ENCODE measurements around the gene MTHFSD.

Gene MTHFSD

DNA sequence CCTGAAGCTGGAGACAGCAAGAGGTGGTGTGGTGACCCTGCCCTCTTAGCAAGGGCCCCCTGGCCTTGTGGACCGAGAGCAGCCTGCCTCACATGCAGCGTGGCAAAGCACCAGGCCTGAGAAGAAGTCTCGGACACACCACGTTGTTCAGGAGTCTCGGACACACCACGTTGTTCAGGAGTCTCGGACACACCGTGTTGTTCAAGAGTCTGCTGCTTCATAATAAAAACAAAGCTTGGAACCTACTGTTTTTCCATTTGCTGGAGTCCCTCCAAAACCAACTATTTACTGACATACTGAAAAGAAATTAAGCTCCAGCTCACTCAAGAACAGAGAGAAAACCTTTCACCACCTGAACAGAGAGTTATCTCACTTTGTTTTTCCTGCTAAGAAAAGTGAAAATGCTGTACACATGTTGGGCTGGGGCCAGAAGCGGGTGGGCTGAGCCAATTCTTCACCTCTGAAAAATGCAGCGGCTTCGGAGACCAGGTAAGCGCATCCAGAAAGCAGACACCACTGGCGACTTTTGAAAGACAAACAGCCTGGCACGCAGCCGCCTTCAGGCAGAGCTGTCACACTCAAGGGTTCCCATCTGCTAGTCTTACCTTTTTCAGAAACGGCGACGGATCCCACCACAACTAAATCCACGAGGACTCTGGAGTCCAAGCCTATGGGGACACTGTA, 8.9 kb downstream of the MTHFSD start:
- no peak for DNase-seq

DNA sequence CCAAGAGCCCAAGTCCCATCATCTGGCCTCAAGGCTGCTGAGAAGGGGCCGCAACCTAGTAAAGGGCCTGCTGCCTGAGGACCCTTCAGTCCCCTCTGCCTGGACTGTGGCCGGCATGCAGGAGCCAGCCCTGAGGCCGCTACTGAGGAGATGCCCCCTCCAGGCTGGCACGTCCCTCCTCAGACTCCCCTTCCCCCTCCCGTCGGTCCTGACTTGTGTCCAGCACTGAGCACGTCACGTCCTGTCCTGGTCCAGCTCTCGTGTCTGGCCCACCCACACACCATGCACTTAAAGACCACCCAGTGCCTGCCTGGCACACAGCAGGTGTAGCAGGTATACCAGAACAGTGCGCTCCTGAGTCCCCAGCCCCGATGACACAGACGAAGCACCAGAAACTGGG, 9.6 kb downstream of the MTHFSD start:
- DNase-seq, result no peak

DNA sequence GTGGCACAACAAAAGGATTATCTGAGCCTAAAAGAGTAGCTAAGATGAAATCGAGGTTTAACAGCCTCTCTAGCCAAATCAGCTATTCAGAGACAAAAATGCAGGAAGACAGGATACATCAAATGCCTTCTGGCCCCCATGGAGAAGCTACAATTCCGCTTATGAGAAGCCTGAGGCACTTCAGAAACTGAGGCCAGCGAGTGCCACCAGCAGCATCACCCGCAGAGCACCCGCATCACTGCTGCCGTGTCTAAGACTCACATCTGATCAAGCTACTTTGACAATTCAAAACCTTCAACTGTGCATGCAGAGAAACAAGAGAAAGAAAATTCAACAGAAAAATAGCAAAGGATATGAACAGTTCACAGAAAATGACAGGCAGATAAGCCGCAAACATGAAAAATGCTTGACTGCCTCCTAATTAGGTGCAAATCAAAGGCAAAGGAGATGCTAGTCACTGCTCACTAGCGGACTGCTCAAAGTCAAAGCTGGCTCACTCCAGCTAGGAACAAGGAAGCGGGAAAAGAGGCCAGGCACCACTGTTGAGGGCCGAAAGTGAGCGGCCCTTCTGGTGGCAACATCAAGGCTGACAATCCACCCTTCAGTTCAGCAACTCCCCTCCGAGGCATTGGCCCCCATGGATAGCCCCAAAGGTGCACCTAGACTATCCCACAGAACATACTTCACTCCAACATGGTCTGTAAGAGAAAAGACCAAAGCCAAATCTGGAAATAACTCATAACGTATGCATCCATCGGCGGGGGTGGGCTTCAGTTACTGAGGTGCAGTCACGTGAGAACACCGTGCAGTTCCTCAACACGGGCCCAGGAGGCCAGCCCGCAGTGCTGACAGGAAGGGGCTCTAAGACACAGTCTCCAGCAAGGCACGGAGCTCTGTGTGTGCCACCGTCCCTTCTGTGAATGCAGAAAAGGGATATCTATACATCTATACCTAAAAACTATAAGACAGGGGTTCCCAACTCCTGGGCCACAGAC, 12.0 kb downstream of the MTHFSD start:
- DNase-seq, result no peak

DNA sequence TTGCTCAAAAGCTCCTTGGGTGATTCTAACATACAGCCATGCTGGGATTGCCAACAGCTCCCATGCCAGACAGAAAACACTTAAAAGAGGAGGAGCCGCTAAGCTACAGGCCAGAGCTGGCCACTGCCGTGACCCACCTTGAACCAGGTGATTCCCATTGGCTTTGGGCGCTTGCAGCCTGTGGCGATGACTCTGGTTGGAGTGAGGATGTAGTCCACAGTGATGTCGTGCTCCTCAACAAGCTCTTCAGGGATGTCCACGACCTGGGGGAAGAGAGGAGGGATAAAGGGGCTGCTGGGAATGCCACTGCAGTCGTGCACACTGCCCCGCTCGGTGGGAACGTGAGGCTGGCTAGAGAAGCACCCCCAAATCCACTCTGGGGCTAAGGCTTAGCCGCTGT, 13.5 kb downstream of the MTHFSD start:
- DNase-seq, result no peak

DNA sequence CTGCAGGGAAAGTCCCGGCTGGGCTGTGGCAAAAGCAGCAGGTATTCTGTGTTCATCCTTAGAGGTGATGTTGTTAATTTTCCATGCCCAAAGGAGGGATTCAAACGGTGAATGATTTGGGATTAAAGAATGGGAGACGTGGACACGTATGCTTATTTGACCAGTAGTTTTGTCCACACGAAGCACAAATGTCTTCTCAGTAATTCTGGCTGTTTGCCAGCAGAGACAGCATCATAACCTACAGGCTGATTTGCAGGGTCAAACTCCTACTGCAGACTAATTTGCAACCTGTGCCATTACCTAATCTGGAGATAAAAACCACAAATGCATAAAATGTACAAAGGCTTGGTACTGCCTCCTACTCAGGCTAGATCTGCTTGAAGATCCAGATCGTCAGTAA, 14.1 kb downstream of the MTHFSD start:
- DNase-seq, result no peak

DNA sequence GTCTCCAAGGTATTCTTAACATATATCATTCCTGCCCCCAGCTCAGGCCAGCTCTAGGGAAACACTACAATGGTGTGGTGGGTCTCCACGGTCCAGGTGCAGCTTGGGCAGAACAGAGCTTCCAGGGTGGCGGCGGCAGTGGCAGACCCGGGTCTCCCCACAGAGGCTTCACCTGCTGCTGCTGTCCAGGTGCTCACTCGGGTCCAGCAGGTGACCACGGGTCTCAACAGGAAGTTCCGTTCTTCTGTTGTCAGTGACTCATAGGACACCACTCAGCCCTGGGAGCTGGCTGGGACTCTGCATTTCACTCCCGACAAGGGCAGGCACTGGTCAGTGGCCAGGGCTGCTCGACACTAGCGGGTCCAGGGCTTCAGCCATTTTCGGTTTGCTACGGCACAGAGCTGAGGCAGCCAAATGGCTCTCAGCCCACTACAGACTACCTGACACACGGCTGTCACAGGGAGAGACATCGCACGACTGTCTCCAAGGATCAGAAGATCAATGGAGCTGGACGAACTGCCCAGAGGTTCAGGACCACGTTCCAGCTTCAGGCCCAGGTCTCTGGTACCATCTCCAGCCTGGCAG, 16.7 kb downstream of the MTHFSD start:
- no peak for DNase-seq

DNA sequence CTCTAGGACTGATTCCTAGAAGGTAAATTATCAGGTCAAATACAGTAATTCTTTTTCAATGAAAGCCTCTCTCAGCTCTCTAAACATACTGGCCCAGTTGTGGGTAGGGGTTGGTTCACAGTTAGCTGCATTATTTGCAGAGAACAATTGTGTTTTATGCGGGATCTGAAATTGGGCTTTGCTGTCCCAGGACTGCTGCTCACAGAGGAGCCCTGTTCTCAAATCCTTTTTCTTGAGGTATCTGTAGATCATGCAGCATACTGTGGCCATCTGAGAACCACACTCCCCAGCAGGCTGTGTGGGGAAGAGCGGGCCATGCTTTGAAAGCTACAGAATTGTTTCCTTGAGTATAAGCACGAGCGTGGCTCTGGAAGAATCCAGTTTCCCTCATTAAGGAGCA, 17.5 kb downstream of the MTHFSD start:
- DNase-seq, result no peak

DNA sequence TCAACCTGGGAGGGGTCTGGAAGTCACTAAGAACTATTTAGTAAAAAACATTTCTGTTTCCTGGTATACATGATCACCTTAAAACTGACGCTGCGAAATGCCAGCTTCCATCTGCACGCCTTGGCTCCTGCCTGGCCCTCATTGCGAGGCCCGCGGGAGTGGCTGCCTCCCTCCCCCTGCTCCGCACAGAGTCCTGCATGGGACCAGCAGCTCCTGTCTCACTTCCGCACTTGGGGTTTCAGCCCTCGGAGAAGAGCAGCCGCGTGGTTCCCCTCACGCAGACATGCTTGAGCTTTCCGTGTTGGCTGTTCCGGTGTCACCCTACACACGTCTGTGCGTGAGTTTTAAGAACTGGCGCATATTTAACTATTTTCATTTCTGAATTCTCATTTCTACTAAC, 18.4 kb downstream of the MTHFSD start:
- no peak for DNase-seq

DNA sequence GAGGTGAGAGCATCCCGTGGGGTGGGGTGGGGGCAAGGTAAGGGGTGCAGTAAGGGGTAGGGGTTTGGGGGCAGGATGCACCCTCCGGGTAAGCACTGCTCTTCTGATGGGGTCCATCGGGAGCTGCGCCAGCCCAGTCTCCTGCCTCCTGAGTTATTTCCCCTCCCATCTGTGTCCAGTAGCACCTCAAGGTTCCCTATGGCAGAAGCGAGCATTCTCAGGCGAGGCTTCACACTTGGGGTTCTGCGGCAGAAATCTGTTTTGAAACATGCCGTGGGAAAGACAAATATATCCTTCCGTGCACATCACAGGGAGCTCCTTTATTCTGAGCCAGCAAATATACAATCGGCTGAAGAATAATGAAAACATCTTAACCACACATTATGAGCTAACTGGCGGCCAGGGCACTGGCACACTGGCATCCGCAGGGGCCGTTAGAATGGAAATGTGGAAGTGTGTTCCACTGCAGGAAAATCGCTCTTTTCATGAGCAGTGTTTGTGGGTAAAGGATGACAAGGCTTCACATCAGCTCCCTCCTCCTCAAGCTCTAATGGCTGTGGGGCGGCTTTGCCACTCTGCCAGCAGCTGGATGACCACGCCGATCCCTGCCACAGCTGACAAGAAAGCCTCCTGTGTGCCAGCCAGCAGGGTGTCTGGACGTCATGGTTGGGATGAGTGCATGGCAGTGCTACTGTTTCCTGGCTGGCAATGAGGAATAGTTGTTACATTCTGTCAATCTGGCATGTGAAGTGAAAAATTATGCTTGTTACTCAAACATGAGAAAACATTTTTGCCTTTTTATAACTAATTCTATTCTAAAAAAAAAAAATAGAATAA, 20.0 kb downstream of the MTHFSD start:
- DNase-seq, result no peak

DNA sequence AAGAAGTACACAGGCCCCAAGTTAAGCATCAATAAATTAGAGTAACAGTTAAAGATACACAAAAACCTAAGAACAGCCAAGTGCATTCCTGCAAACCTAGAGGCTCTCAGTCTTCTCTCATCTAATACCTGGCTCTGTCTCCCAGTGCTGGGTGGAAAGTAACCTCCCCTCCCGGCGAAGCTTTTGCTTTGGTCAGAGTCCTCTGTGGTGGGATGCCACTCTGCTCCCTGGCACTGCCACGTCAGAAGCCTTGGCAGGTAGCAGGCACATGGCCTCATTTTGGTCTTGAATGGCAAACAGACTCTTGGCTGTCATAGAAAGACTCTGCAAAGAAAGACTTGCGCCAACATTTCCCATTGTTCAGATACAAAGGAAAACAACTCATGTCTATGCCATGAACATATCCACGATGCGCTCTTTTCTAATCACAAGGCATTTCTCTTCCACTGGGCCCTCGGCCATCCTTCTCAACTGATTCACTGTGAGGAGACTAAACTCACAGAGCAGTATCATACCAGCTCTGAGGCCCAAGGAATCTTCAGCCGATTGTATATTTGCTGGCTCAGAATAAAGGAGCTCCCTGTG, 21.2 kb downstream of the MTHFSD start:
- no peak for DNase-seq

DNA sequence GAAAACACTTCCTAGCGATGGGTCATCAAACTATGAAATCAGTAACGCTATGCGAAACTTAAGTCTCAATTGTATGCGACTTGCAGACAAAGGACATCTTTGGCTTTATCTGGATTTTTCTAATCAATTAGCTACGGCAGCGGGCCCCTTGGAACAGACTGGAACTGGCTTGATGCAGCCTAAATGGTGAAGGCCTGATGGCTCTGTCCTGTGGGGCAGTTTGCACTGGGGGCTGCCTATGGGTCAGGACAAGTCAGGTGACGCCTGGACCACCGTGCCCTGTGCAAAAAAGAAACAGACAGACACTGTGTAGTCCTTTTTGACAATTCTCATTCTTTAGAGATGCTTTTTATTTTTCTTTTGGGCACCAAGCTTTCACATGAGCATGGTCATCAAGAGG, 22.0 kb downstream of the MTHFSD start:
- no peak for DNase-seq

DNA sequence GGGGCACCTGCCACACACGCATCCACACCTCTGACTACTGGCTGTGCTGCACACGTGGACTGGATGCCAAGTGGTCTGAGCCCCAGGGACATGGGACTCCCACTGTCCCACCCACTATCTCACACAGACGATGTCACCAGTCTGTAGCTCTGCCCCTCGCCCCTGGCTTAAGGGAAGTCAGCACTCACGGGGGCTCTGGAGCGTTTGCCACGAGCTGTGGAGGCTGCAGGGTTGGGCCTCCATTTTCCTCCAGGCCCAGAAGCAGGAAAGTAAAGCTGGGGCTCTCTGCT, 22.6 kb downstream of the MTHFSD start:
- no peak for DNase-seq

DNA sequence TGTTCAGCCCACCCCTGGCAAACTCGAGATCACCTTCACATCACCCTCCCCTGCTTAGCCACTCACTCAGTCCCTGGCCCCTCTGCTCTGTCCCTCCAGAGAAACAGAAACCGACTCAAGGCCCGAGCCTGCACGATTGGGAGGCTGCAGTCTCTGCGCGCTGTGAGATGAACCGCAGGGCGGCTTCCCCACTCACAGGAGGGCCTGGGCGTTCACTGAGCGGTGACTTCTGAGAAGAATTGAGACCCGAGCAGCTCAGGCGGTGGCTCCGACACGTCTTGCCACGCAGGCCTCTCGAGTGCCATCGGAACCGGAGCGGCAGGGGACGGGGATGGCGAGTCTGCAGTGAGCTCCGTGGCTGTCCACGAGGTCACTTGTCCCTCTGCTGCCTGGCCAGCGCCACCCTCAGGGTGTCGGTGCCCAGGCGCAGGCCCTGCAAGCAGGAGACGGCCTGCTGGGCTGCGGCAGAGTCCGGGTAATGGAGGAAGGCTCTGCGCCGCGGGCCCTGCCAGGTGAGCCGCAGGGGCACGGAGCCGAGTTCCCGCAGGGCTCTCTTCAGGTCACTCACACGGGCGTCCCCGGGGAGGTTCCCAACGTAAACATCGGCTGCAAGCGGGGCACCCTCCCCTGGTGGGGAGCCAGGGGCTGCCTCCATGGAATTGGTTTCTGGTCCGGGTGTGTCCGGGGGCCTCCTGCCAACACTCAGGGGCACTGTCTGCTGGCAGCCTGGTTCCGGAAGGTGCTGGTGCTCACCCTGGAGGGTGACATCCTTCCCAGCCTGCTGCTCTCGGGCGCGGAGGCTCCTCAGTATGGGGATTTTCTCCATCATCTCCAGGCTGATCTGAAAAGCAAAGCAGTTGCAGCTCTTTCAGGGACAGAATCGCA, 23.2 kb downstream of the MTHFSD start:
- DNase-seq, result no peak

DNA sequence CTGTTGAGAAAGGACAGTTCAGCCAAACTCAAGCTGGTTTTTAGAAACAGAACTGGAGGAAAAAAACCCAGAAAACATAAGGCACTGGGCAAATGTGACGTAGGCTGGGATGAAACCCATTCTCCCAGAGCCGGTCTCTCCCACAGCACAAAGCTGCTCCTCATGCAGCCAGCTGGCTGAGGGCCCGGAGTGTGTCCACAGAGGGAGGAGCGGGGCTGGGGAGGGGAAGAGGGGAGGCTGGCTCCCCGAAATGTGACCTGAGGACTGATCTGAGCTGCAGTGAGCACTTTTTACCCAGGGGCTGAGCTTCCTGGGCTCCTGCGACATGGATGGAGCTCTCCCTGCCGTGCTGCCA, 23.9 kb downstream of the MTHFSD start:
- DNase-seq, result no peak

DNA sequence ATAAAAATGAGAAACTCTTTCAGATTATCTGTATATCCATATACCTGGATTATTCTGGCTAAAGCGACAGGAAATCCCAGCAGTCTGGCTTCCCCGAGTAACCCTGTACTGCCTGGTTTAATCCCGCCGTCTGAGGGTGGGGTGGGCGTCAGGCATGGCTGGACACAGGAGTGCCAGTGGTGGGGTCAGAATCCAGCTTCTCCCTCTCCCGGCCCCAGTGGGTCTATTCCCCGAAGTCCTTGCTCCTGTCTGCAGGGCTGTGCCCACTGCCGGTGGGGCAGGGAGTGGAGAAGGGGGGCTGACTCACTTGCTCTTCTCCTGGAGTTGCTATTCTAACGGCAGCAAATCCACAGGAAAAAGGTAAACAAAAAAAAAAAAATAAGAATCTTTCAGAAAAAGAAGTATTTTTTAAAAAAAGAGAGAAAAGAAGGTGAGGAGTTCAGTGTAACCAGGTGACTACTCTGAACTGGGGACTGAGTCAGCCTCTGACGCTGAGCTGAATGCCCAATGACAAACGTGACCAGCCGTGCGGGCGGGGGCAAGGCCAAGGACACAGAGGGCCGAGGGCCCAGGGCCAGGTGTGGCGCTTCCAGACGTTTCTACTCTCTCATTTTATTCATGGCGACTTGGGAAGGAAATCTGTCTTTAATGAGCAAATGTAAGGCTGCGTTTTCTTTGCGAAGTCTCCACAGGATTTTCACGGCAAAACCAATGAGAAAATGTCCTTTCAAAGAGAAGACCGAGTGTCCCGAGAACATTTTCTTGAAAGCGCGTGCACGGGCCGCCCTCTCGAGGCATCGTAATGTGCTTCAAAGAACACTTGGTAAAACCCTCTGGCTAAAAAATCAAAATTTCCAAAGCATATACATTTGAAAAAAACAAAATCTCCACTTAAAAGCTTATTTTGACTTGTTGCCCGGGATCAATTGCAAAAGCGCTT, 24.5 kb downstream of the MTHFSD start:
- DNase-seq, result no peak

DNA sequence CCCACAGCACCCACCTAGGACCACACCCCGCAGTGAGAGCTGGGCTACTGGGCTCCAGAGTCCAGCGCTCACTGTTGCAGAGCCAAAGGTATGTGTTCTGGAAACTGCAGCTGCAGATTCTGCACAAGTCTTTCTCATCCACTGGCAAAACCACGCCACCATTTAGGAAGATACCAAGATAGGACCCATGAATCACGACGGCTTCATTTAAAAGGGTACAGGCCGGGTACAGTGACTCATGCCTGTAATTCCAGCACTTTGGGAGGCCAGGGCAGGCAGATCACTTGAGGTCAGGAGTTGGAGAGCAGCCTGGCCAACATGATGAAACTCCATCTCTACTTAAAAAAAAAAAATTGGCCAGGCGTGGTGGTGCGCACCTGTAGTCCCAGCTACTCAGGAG, 25.9 kb downstream of the MTHFSD start:
- no peak for DNase-seq

DNA sequence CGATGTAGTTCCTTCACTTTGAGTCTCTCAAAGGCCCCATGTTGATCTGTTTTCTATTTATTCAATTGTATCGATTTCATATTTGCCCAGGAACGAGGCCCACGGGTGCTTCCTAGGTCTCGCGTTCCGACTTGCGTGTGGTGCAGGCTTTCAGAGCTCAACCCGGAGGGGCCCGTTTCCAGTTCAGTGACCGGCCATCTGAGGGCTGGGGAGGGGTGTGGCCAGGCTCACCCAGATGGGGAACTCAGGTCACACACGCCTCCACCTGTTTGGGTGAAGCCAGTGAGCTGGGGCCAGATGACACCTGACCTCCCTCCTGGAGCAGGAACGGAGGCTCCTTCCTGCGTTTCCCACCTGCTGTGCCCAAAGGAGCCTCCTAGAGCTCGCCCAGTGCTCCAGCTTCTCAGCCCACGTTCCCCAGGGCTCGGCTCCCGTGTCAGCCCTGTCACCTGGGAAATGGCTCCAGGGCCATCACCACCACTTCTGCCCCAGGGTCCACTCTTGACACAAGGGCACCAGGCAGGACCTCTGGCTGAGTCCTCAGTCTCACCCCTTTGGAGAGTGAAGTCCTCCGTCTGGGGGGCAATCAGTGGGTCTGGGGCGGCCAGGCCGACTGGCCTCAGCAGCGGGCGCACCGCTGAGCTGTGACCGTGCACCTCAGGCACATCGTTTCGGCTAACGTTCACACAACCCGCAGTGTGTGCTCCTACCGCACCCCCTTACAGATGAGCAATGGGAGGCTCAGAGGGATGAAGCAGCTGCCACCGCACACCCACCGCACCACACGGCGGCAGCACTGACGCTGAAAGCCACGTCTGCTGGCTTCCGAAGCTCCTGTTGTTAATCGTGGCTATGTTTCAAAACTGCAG, 26.7 kb downstream of the MTHFSD start:
- DNase-seq, result no peak

DNA sequence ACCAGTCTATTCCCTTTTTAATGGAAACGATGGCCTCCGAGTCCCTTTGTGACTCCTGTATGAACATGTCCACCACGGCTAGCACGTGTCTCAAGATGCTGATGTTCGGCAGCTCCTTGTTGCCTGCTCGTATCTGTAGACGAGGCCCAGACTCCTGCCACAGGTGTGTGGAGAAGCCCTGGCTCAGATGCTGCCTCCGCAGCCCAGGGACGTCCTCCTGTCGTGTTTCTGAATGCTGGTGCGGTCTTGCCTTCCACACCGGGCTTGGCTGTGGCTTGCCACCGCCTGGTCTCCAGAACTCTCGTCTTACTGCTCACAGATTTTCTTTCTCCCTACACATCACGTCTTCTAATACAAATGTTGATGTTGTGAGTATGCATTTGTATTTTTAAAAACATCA, 27.7 kb downstream of the MTHFSD start:
- no peak for DNase-seq

DNA sequence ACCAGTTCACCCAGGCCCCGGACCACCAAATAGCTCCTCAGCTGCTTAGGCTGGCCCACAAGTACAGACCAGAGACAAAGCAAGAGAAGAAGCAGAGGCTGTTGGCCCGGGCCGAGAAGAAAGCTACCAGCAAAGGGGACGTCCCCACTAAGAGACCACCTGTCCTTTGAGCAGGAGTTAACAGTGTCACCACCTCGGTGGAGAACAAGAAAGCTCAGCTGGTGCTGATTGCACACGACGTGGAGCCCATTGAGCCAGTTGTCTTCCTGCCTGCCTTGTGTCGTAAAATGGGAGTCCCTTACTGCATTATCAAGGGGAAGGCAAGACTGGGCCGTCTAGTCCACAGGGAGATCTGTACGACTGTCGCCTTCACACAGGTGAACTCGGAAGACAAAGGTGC, 29.3 kb downstream of the MTHFSD start:
- DNase-seq, result no peak

DNA sequence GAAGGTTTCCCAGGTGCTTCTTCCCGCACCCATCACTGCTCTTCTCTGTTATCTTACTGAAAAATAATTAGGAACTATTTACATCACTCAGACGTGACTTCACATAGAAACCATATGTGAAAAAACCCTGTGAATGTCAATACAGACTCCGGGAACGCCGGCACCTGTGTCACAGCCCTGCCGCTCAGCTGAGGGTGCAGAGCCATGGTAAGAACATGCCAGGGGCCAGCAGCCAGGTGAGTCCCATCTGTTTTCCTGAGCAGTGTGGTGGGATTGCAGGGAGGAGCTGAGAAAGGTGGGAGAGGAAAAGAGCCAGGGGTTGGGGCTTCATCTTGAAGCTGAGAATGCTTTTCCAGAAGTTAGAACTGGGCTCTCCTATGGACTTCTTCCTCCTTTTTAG, 31.0 kb downstream of the MTHFSD start:
- no peak for DNase-seq

Data from OCI-M1 (cell line).